Left kidney (tissue), 8 donors: ENCODE data around the gene COL4A6. TPM values are rescaled to one million over a fixed set of nuclear protein-coding genes. Genes with fewer than 3 reads are reported as not detected.
A peak's percentile ranks its signal among the peaks of the same experiment; 100 is the strongest.
"Not testable (repeated sequence)": the region's sequence is repeated elsewhere in the genome, so short reads cannot be mapped to it uniquely, and the experiment has no call there.

Experiments
- DNase-seq: peaks from one replicate; pipeline ENCODE4 v3.0.0-alpha.2; 2013
- long read RNA-seq, 8 donors: transcript quantifications; one replicate each; lab custom pipeline, GENCODE V29; 2026
- polyA plus RNA-seq: library from polyadenylated mRNA; unstranded; fragments of 120-200 nt; gene quantifications from one replicate; pipeline ENCODE4 v1.2.1, GENCODE V29; 2013; ENCODE audit not compliant: insufficient read length

The COL4A6 gene
- 16.0 TPM for polyA plus RNA-seq
- long read RNA-seq, donor 1: 0 reads
- long read RNA-seq, donor 2, partial matches to known transcripts: 0 of 1 reads
- long read RNA-seq, donor 2, other reads (novel, unspliced or antisense): 0 of 1 reads
- long read RNA-seq, donor 3: 0 reads
- long read RNA-seq, donor 4: 0 reads
- long read RNA-seq, donor 5, full-length matches to known transcripts: 1 of 1 reads
- long read RNA-seq, donor 5, partial matches to known transcripts: 0 of 1 reads
- long read RNA-seq, donor 5, other reads (novel, unspliced or antisense): 0 of 1 reads
- long read RNA-seq, donor 6: 0 reads
- long read RNA-seq, donor 7, partial matches to known transcripts: 0 of 3 reads
- long read RNA-seq, donor 7, other reads (novel, unspliced or antisense): 0 of 3 reads
- long read RNA-seq, donor 8, full-length matches to known transcripts: 2 of 2 reads
- long read RNA-seq, donor 8, partial matches to known transcripts: 0 of 2 reads
- long read RNA-seq, donor 8, other reads (novel, unspliced or antisense): 0 of 2 reads

- peak; percentile 15 for DNase-seq
Observed at GRCh38 chrX:108438110-108438623, at the start of gene COL4A6. TSS of gene COL4A6 (minus strand) at chrX:108438422. CDS start at chrX:108438196, 226 bp downstream.

GRCh38 chrX:108485960-108486359 is 47.7 kb upstream of the COL4A6 start:
- DNase-seq: no peak

- no peak for DNase-seq
Observed at GRCh38 chrX:108484251-108484650, 46.0 kb upstream of the COL4A6 start.

- not testable (repeated sequence) for DNase-seq
Observed at GRCh38 chrX:108481528-108481927, 43.3 kb upstream of the COL4A6 start.

- no peak for DNase-seq
Observed at GRCh38 chrX:108473979-108474378, 35.8 kb upstream of the COL4A6 start.

- no peak for DNase-seq
Observed at GRCh38 chrX:108468486-108468885, 30.3 kb upstream of the COL4A6 start.

GRCh38 chrX:108464604-108465003 is 26.4 kb upstream of the COL4A6 start:
- no peak for DNase-seq

- DNase-seq: no peak
Observed at GRCh38 chrX:108456971-108457477, 18.8 kb upstream of the COL4A6 start.

GRCh38 chrX:108453841-108454240 is 15.6 kb upstream of the COL4A6 start:
- no peak for DNase-seq

GRCh38 chrX:108447303-108447702 is 9.1 kb upstream of the COL4A6 start:
- DNase-seq: no peak

- DNase-seq: no peak
Observed at GRCh38 chrX:108442901-108443464, 4.8 kb upstream of the COL4A6 start.

GRCh38 chrX:108439961-108440696 is 1.9 kb upstream of the COL4A6 start:
- peak; percentile 3 for DNase-seq

GRCh38 chrX:108439426-108439942 is 1.3 kb upstream of the COL4A6 start, which contains the start of gene COL4A5:
TSS of gene COL4A5 (plus strand) at chrX:108439838. CDS start at chrX:108440126, 288 bp downstream.
- DNase-seq: peak; percentile 76

- DNase-seq: peak; percentile 6
Observed at GRCh38 chrX:108437349-108438109, 693 bp downstream of the COL4A6 start.

GRCh38 chrX:108435261-108435660 is 3.0 kb downstream of the COL4A6 start:
- no peak for DNase-seq

- DNase-seq: no peak
Observed at GRCh38 chrX:108426262-108426661, 12.0 kb downstream of the COL4A6 start.

- no peak for DNase-seq
Observed at GRCh38 chrX:108420481-108420880, 17.7 kb downstream of the COL4A6 start.

GRCh38 chrX:108419401-108419800 is 18.8 kb downstream of the COL4A6 start:
- DNase-seq: no peak

GRCh38 chrX:108417257-108417656 is 21.0 kb downstream of the COL4A6 start:
- no peak for DNase-seq

GRCh38 chrX:108415891-108416290 is 22.3 kb downstream of the COL4A6 start:
- no peak for DNase-seq

- DNase-seq: no peak
Observed at GRCh38 chrX:108415146-108415545, 23.1 kb downstream of the COL4A6 start.
